ENCODE measurements around the gene BRWD1.

DNA sequence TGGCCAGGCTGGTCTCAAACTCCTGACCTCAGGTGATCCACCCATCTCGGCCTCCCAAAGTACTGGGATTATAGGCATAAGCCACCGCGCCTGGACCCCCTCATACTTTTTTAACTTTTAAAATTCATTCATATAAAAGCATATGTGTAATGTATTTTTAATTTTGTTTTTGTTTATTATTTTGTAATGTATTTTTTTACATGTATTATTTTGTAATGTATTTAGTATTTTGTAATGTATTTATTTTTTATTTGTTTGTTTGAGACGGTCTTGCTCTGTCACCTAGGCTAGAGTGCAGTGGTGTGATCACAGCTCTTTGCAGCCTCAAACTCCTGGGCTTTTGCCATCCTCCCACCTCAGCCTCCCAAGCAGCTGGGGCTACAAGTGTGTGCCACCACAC lies 12.0 kb upstream of the BRWD1 start:
- no peak for TF ChIP-seq USF2 (CRISPR knock-in tag; IDR thresholded peaks at IDR 0.05)
- TF ChIP-seq CTCF (IDR thresholded peaks at IDR 0.05), result no peak
- TF ChIP-seq NR1H2 (CRISPR knock-in tag; IDR thresholded peaks at IDR 0.05), result no peak
- no peak for TF ChIP-seq ESRRA (CRISPR knock-in tag; IDR thresholded peaks at IDR 0.05; ENCODE audit: borderline replicate concordance)
- TF ChIP-seq SP1 (CRISPR knock-in tag; conservative IDR thresholded peaks at IDR 0.05), result no peak

Data from WTC11 (cell line).